Measurements from ENCODE around the gene REXO1.

Gene REXO1

GRCh38 chr19:1830568-1830967 lies 17.7 kb downstream of the REXO1 start:
- ATAC-seq, result no peak
- no peak for DNase-seq

- ATAC-seq (no peak), DNase-seq (no peak)
These were observed 18.3 kb downstream of the REXO1 start for GRCh38 chr19:1829958-1830357.

- DNase-seq, result no peak
- no peak for ATAC-seq
These were observed 19.7 kb downstream of the REXO1 start for GRCh38 chr19:1828279-1829238.

GRCh38 chr19:1827566-1828278 lies 20.6 kb downstream of the REXO1 start:
- no peak for DNase-seq
- ATAC-seq, result no peak

GRCh38 chr19:1826557-1827521 lies 21.4 kb downstream of the REXO1 start:
- DNase-seq, result no peak
- ATAC-seq, result no peak

- DNase-seq, result peak; percentile 82
- peak; percentile 72 for ATAC-seq
These were observed 22.2 kb downstream of the REXO1 start for GRCh38 chr19:1825909-1826556.

GRCh38 chr19:1824252-1824622 lies 24.0 kb downstream of the REXO1 start:
- DNase-seq (no peak), ATAC-seq (no peak)

GRCh38 chr19:1823539-1824251 lies 24.6 kb downstream of the REXO1 start:
- ATAC-seq (no peak), DNase-seq (no peak)

GRCh38 chr19:1823020-1823419 lies 25.3 kb downstream of the REXO1 start:
- DNase-seq, result no peak
- ATAC-seq, result no peak

- ATAC-seq (no peak), DNase-seq (no peak)
These were observed 26.1 kb downstream of the REXO1 start for GRCh38 chr19:1822210-1822609.

- ATAC-seq, result no peak
- DNase-seq, result no peak
These were observed 28.7 kb downstream of the REXO1 start for GRCh38 chr19:1819341-1820255.

GRCh38 chr19:1818549-1819195 lies 29.6 kb downstream of the REXO1 start:
- DNase-seq, result no peak
- ATAC-seq, result no peak

GRCh38 chr19:1817553-1818179 lies 30.6 kb downstream of the REXO1 start:
- DNase-seq, result no peak
- no peak for ATAC-seq

GRCh38 chr19:1816530-1817298 lies 31.6 kb downstream of the REXO1 start:
- ATAC-seq (no peak), DNase-seq (no peak)

GRCh38 chr19:1815605-1816529 lies 32.4 kb downstream of the REXO1 start:
- no peak for DNase-seq
- ATAC-seq, result no peak

GRCh38 chr19:1814833-1815604 lies 33.3 kb downstream of the REXO1 start:
- ATAC-seq, result no peak
- DNase-seq, result no peak
